Measurements from ENCODE around the gene BCL2L15.

The BCL2L15 gene

DNA sequence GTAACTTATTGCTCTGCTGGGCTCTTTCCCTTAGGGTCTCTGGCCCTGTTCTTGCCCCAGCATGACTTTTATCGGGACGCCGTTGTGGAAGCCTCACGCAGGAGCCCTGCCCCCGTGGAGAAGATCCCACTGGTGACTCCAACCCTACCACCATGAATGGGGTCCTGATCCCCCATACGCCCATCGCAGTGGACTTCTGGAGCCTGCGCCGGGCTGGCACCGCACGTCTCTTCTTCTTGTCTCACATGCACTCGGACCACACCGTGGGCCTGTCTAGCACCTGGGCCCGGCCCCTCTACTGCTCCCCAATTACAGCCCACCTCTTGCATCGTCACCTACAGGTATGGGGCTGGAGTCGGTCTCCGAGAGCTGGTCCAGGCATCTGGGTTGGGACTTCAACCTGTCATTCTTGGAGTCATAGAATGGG lies 18.1 kb upstream of the BCL2L15 start:
- DNase-seq (ENCODE audit: low read depth, low spot score) = peak; percentile 8

- peak; percentile 95 for DNase-seq (ENCODE audit: low read depth, low spot score)
These were observed 17.5 kb upstream of the BCL2L15 start, which contains the start of the genes AP4B1 and DCLRE1B for GRCh38 chr1:113904674-113905434. TSS of gene AP4B1 (minus strand) at chr1:113904799. CDS start at chr1:113904717, 82 bp downstream. TSS of gene DCLRE1B (plus strand) at chr1:113905326. CDS start at chr1:113905587, 261 bp downstream.

DNA sequence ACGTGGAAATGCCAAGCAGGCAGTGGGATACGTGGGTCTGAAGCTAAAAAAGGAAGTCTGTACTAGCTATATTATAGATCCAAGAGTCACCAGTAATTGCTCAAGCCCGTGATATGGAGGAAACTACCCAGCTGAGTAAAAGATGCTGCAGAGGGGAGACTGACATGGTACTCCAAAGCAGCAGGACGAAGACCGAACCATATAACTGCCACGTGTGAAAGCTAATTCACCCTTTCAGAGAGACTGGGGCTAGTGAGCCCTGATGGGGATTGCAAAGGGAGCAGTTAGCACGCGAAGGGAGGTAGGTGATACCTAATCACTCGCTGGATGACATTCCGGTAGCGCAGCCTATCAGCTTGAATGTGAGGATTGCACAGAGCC lies 16.9 kb upstream of the BCL2L15 start:
- DNase-seq (ENCODE audit: low read depth, low spot score) = peak; percentile 33

- no peak for DNase-seq (ENCODE audit: low read depth, low spot score)
These were observed 16.3 kb upstream of the BCL2L15 start for GRCh38 chr1:113903501-113904292.

DNA sequence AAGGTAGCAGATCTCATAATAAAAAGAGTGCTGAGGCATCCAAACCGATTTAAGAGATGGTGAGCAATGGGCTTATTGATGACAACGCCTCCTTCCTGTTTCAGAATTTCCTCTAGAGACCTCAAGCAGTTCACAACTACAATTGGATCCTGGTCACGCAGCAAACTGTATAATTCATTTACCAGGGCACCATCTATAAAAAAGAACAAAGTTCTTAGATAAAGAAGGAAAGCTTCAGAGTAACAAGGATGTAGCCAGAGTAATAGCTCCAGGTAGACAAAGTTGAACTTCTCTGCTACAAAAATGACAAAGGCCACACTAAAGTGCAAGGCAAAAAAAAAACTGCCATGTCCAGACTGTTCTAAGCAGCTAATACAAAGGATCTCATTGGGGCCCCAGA lies 13.8 kb upstream of the BCL2L15 start:
- DNase-seq (ENCODE audit: low read depth, low spot score) = no peak

DNA sequence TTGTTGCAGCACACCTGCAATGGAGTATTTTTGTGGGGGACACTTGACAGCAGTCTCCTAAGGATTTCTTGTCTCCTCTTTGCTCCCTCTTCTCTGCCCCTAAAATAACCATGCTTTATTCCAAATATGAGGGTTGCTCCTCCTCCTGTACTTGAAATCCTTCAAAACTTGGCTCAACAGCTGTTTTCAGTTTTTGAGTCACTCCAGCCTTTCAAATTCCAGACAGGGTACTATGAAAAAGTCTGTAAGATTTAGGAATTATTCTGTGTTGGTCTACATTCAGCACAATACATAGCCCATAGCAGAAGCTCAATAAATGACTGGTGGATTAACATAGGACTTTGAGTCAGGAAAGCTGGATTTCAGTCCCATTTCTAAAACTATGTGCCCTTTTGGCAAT lies 11.7 kb upstream of the BCL2L15 start:
- no peak for DNase-seq (ENCODE audit: low read depth, low spot score)

DNA sequence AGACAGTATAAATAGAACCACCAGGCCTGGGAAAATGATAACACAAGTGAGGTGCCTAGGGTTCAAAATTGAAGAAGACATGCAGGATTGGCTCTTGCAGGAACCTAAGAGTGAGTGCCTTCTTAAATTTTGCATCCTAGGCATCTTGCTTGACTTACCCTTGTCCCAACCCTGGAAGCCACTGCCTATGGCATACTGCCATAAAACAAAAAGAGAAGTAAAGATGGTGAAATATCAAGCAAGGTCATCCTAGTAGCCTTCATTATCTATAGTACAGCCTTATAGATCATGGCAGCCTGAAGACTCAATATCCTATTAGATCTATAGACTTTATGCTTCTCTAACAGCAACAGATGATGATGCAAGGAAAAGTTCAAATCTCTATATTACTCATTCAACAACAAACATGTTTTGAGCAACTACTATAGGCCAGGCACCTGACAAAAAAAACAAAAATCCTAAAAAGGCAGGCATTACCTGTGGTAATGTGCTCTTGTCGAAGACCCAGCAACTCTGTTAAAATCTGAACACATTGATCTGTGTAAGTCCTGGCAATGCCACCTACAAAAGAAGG lies 10.9 kb upstream of the BCL2L15 start:
- no peak for DNase-seq (ENCODE audit: low read depth, low spot score)

DNA sequence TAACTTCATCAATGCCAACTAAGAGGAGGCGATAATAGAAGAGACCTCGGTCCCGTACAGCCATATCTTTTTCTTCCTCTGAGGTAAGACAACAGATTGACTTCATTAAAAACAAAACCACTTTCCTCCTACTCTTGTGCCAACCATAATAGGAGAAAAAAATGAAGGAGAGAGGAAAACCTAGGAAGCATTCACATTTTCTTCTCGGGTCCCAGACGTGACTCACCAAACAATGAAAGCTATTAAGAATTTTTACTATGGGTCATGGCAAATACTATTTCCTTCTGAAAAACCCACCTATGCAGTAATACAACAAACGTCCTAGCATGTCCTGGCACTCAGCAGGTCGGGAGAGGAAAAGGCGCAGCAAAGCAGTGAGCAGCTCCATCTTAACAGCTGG lies 8.6 kb upstream of the BCL2L15 start:
- DNase-seq (ENCODE audit: low read depth, low spot score) = no peak

GRCh38 chr1:113895098-113895497 lies 7.7 kb upstream of the BCL2L15 start:
- no peak for DNase-seq (ENCODE audit: low read depth, low spot score)

DNA sequence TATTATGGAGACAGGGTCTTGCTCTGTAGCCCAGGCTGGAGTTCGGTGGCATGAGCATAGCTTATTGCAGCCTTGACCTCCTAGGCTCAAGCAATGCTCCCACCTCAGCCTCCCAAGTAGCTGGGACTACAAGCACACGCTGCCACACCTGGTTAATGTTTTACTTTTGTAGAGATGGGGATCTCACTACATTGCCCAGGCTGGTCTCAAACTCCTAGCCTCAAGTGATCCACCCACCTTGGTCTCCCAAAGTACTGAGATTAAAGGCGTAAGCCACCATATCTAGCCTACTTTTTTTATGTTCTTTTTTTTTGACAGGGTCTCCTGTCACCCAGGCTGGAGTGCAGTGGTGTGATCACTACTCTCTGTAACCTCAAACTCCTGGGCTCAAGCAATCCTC lies 5.9 kb upstream of the BCL2L15 start:
- DNase-seq (ENCODE audit: low read depth, low spot score) = no peak

DNA sequence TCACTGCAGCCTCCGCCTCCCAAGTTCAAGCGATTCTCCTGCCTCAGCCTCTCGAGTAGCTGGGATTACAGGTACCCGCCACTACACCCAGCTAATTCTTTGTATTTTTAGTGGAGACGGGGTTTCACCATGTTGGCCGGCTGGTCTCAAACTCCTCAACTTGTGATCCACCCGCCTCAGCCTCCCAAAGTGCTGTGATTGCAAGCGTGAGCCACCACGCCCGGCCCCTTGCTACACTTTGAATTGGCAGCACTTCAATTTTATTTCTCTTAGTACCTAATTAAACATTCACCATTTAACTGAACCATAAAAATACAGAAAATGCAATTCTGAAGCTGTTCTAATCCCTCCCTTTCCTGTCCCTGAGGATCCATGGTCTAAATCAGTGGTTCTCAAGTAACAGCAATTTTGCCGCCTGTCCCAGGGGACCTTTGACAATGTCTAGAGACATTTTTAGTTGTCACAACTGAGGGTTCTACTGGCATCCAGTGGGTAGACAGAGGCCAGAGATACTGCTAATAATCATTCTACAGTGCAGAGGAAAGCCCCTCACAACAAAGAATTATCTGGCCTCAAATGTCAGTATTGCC lies 4.3 kb upstream of the BCL2L15 start:
- no peak for DNase-seq (ENCODE audit: low read depth, low spot score)

- no peak for DNase-seq (ENCODE audit: low read depth, low spot score)
These were observed 3.4 kb upstream of the BCL2L15 start for GRCh38 chr1:113890816-113891215.

GRCh38 chr1:113886417-113887401 lies 672 bp downstream of the BCL2L15 start:
- DNase-seq (ENCODE audit: low read depth, low spot score) = no peak

DNA sequence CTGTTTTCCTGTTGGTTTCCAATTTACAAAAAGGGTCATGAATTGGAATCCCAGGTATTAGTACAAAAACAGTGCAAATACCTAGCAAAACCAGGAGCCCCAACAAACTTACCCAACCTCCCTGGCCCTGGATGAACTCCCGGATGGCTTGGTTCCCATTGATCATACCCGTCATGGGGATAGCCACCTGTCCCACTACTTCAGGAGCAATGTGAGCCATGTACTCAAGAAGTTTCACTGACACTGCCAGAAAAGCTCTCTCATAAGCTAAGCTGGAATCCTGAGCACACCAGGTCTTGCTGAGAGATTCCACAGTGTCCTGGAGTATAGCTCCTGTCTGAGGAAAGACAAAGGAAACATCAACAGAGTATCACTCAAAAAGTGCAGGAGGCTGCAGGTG lies 5.7 kb downstream of the BCL2L15 start:
- DNase-seq (ENCODE audit: low read depth, low spot score) = no peak

DNA sequence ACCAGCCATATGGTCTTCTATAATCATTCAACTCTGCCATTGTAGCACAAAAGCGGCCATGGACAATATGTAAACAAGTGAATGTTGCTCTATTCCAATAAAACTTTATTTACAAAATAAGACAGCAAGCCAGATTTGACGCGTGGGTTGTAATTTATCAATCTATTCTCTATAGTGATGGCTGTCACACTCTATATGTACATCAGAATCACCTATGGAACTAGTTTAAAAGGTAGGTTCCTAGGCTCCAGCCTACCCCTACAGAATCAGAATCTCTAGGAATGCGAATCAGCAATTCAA lies 7.7 kb downstream of the BCL2L15 start:
- DNase-seq (ENCODE audit: low read depth, low spot score) = no peak

- DNase-seq (ENCODE audit: low read depth, low spot score) = no peak
These were observed 11.2 kb downstream of the BCL2L15 start for GRCh38 chr1:113876176-113876575.

- DNase-seq (ENCODE audit: low read depth, low spot score) = no peak
These were observed 11.7 kb downstream of the BCL2L15 start for GRCh38 chr1:113875714-113876113.

DNA sequence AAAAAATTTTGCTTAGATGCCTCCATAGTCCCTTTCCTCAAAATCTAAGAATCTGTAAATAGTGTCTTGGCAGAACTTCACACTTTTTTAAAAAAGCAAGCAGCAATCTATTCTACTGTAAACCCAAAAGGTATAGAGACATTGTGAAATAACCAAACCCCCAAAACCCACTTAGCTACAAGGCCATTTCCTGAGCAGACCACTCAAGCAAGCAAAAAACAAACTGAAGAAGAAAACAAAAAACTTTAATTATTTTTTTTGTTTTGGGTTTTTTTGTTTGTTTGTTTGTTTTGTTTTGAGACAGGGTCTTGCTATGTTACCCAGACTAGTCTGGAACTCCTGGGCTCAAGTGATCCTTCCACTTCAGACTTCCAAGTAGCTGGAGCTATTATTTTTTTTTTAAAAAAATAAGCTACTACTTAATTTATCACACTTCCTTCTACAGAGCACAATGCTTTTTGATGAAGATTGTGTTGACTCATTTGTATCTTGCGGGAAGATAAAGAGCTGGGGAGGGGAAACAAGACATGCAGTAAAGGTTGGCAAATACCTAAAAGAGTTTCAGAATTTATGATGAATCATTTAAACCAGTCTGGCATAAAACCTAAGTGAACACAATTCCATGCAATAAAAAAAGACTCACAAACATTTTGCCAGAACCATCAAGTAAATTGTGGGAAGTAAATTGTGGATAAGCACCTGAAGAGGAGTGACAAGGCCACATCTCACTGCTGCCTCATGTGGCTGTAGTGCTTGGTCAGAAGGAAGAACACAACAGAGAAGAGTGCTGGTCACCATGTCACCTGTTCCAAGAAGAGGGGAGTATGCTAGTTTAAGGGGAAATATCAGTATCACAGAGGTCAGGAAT lies 13.1 kb downstream of the BCL2L15 start:
- no peak for DNase-seq (ENCODE audit: low read depth, low spot score)

DNA sequence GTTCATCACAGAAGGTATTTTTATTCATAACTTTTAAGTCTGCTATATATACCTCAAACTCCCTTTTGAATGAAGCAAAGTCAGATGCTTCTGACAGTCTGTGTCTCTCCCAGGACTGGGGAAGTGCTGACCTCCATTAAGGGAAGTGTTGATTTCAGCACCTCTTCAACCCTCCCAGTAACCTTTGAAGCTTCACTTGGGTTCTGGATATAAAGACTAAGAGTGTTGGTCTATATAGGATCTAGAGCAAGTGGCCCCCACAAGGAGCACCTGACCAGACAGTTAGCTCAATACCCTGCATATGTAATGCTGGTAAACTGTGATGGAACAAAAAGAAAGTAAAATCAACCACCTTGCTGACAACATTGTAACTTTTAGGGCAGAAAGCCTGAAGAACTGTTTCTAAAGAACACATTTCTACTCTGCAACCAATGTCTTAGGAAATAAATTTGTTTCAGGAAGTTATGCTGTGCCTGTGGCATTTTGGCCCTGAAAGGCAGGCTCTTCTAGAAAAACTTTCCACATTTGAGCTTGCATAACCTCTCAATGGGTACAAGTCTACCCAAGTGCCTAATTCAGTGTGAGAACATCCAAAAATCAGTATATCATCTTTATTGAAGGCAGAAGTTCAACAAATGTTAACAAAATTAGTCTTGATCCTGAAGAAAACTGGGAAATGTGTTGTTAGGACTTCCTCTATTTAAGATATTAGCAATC lies 15.0 kb downstream of the BCL2L15 start:
- DNase-seq (ENCODE audit: low read depth, low spot score) = no peak

All from activated CD4-positive, CD25-positive, alpha-beta regulatory T cell treated with anti-CD3 and anti-CD28 coated beads, Interleukin-2, amount 50 U/mL, for 16 hours (primary cell).